Stimulated activated CD8-positive, alpha-beta memory T cell treated with anti-CD3 and anti-CD28 coated beads, Interleukin-15, amount 100 ng/mL, for 24 hours (primary cell): Measurements from ENCODE around the gene MUC4.
"Not testable (repeated sequence)": the region's sequence is repeated elsewhere in the genome, so short reads cannot be mapped to it uniquely, and the experiment has no call there.

Experiments
- DNase-seq: peaks from one replicate; pipeline ENCODE4 v3.0.0-alpha.2; 2020; ENCODE audit warnings: low read depth

Gene MUC4

GRCh38 chr3:195744437-195744836, 67.3 kb downstream of the MUC4 start:
- no peak for DNase-seq

- DNase-seq: no peak
Measured at GRCh38 chr3:195739561-195740111, 72.1 kb downstream of the MUC4 start.

GRCh38 chr3:195738274-195739044, 73.3 kb downstream of the MUC4 start:
- DNase-seq: no peak

- DNase-seq: not testable (repeated sequence)
Measured at GRCh38 chr3:195737782-195738181, 73.9 kb downstream of the MUC4 start.

- no peak for DNase-seq
Measured at GRCh38 chr3:195736866-195737490, 74.8 kb downstream of the MUC4 start.

- no peak for DNase-seq
Measured at GRCh38 chr3:195735036-195735695, 76.6 kb downstream of the MUC4 start.

GRCh38 chr3:195732940-195733339, 78.8 kb downstream of the MUC4 start:
- DNase-seq: no peak

- DNase-seq: no peak
Measured at GRCh38 chr3:195731356-195731905, 80.3 kb downstream of the MUC4 start.

GRCh38 chr3:195729476-195730251, 82.1 kb downstream of the MUC4 start:
- no peak for DNase-seq

GRCh38 chr3:195728789-195729188, 82.9 kb downstream of the MUC4 start:
- not testable (repeated sequence) for DNase-seq

GRCh38 chr3:195727606-195728195, 84.0 kb downstream of the MUC4 start:
- no peak for DNase-seq

GRCh38 chr3:195725916-195726740, 85.6 kb downstream of the MUC4 start:
- DNase-seq: not testable (repeated sequence)

- DNase-seq: not testable (repeated sequence)
Measured at GRCh38 chr3:195724363-195724762, 87.4 kb downstream of the MUC4 start.

- not testable (repeated sequence) for DNase-seq
Measured at GRCh38 chr3:195722996-195723345, 88.8 kb downstream of the MUC4 start.

- DNase-seq: not testable (repeated sequence)
Measured at GRCh38 chr3:195722139-195722995, 89.4 kb downstream of the MUC4 start.

- not testable (repeated sequence) for DNase-seq
Measured at GRCh38 chr3:195720831-195721506, 90.8 kb downstream of the MUC4 start, which contains the start of gene MUC20. Gene MUC20 (plus strand): TSS chr3:195720978. CDS start chr3:195721008, 30 bp downstream.

GRCh38 chr3:195719514-195720254, 92.0 kb downstream of the MUC4 start:
- DNase-seq: not testable (repeated sequence)

GRCh38 chr3:195718477-195718984, 93.2 kb downstream of the MUC4 start:
- no peak for DNase-seq
